Measurements from ENCODE around the gene TRABD2B. TPM values are rescaled to one million over a fixed set of nuclear protein-coding genes. Genes with fewer than 3 reads are reported as not detected.

The TRABD2B gene
- total and polyA plus RNA-seq, 2 of the 4 experiments (the other 2 are of a cell fraction) = not detected

- CTCF ChIA-PET = no interaction called here
Observed at GRCh38 chr1:47849591-47850261, 147.5 kb downstream of the TRABD2B start.

More at GRCh38 chr1:47849591-47850261, 147.5 kb downstream of the TRABD2B start:
- Histone ChIP-seq H4K5ac (ENCODE audit: low read depth, low read length) (no peak overlapping the region), H2AK5ac (ENCODE audit: low read depth, low read length) (no peak overlapping the region), H3K4me1 (ENCODE audit: control insufficient read depth, insufficient read depth, low read length) (no peaks in the 10 kb centered on the region), H2BK120ac (ENCODE audit: low read depth, low read length) (no peak overlapping the region), H3K27ac (ENCODE audit: insufficient read depth, low read length) (no peak overlapping the region), H4K20me1 (ENCODE audit: insufficient read depth, low read length) (no peaks in the 10 kb centered on the region), H3K4me3 (ENCODE audit: insufficient read depth, low read depth, low read length) (no peak overlapping the region), H4K8ac (ENCODE audit: low read depth in 2 of 2, low read length in 2 of 2) (no peak overlapping the region), H3K27me3 (ENCODE audit: control insufficient read depth, insufficient read depth, low read length) (no peaks in the 10 kb centered on the region), H3K56ac (ENCODE audit: extremely low read depth, insufficient read depth, low read length) (no peak overlapping the region), H2AK9ac (replicated peaks; ENCODE audit: low read depth, low read length, poor library complexity) (no peak overlapping the region), H3K18ac (ENCODE audit: low read depth, low read length) (no peak overlapping the region), H3K9me3 (ENCODE audit: control insufficient read depth, insufficient read depth, low read length) (no peaks in the 10 kb centered on the region), H2AFZ (replicated peaks; ENCODE audit: low read length, poor library complexity) (no peak overlapping the region), H2BK5ac (ENCODE audit: low read depth, low read length, poor library complexity, severe bottlenecking) (no peak overlapping the region), H3K79me1 (ENCODE audit: low read depth in 1 of 2, low read length in 2 of 2) (no peaks in the 10 kb centered on the region), H3K23ac (ENCODE audit: low read depth, low read length) (no peak overlapping the region), H2BK20ac (ENCODE audit: low read depth, low read length) (no peak overlapping the region), H3K36me3 (ENCODE audit: control insufficient read depth, insufficient read depth, low read length) (no peaks in the 10 kb centered on the region), H2BK15ac (ENCODE audit: low read depth, low read length) (no peak overlapping the region), H3K4ac (ENCODE audit: low read depth, low read length) (no peak overlapping the region), H4K91ac (ENCODE audit: insufficient read depth, low read depth, low read length) (no peak overlapping the region), H3K9ac (ENCODE audit: low read depth, low read length) (no peak overlapping the region), H3K9me1 (ENCODE audit: insufficient read depth, low read length) (no peaks in the 10 kb centered on the region), H3K14ac (replicated peaks; ENCODE audit: low read depth, low read length) (no peak overlapping the region), H3K4me2 (ENCODE audit: low read depth, low read length) (no peak overlapping the region)
- in situ Hi-C loops (cut with MboI; ENCODE audit: low sequenced_read_pairs) = no loop called here
- BruUV-seq (replicated peaks) = no TSS peak
- POLR2A ChIA-PET (ENCODE audit: unreplicated experiment) = no interaction called here
- ATAC-seq (ENCODE audit: low read depth) (no peak), DNase-seq (no peak)
- WGBS, 2 experiments (ENCODE audit: extremely low coverage in 2 of 2, insufficient read length in 1 of 2) = no CpG with 5 or more reads among the region's 5 CpGs
- no peak for TF ChIP-seq SMC3 (IDR thresholded peaks at IDR 0.05; ENCODE audit: low read depth, low read length)
- no peak for TF ChIP-seq MAZ (IDR thresholded peaks at IDR 0.05; ENCODE audit: borderline replicate concordance, low read depth, low read length)
- no peak for TF ChIP-seq RCOR1 (IDR thresholded peaks at IDR 0.05; ENCODE audit: insufficient replicate concordance, low read length)
- TF ChIP-seq NFE2L2 (IDR thresholded peaks at IDR 0.05; ENCODE audit: low read depth, low read length) = no peak
- TF ChIP-seq CHD1 (IDR thresholded peaks at IDR 0.05; ENCODE audit: low read depth, low read length) = no peak
- no peak for TF ChIP-seq MXI1 (IDR thresholded peaks at IDR 0.05; ENCODE audit: borderline replicate concordance, low read depth, low read length)
- TF ChIP-seq CTCF (conservative IDR thresholded peaks at IDR 0.05; ENCODE audit: low read depth, low read length) = no peak
- TF ChIP-seq BHLHE40 (IDR thresholded peaks at IDR 0.05; ENCODE audit: low read depth, low read length) = no peak
- no peak for TF ChIP-seq ELK1 (IDR thresholded peaks at IDR 0.05; ENCODE audit: borderline replicate concordance, low read depth, low read length)
- intact Hi-C loops (cut with micrococcal nuclease) = no loop called here
- dilution Hi-C loops (cut with HindIII; ENCODE audit: low sequenced_read_pairs, unreplicated experiment) = no loop called here
